Karpas-422 (cell line): ENCODE data around the gene PRR11. TPM values are rescaled to one million over a fixed set of nuclear protein-coding genes. Genes with fewer than 3 reads are reported as not detected.

ENCODE experiments used
- DNase-seq: peaks from one replicate; pipeline ENCODE4 v3.0.0-alpha.2; 2015
- H2AFZ ChIP-seq: fragments of 200-600 bp; sonication (generic); 2 replicates; pipeline ENCODE4 v1.6.1; 2014; ENCODE audit warnings: antibody characterized with exemption, low read length, mixed read lengths
- H3K27ac ChIP-seq: fragments of 200-600 bp; sonication (generic); 2 replicates; pipeline ENCODE4 v1.5.1; 2014; ENCODE audit warnings: mild to moderate bottlenecking, low read length, moderate library complexity
- H3K27me3 ChIP-seq: fragments of 200-600 bp; sonication (generic); 2 replicates; pipeline ENCODE4 v1.6.1; 2014; ENCODE audit warnings: low read length, mixed read lengths
- H3K36me3 ChIP-seq: fragments of 200-600 bp; sonication (generic); 2 replicates; pipeline ENCODE4 v1.6.1; 2014; ENCODE audit warnings: low read length, mixed read lengths; ENCODE audit not compliant: insufficient read depth
- H3K4me1 ChIP-seq: fragments of 200-600 bp; sonication (generic); 2 replicates; pipeline ENCODE4 v1.6.1; 2014; ENCODE audit warnings: mild to moderate bottlenecking, low read length, mixed read lengths
- H3K4me2 ChIP-seq: fragments of 200-600 bp; sonication (generic); 2 replicates; pipeline ENCODE4 v1.6.1; 2014; ENCODE audit warnings: low read length, low read depth, mild to moderate bottlenecking; ENCODE audit not compliant: poor library complexity, severe bottlenecking
- H3K4me3 ChIP-seq: fragments of 200-600 bp; sonication (generic); 2 replicates; pipeline ENCODE4 v1.5.1; 2014; ENCODE audit warnings: mild to moderate bottlenecking, antibody characterized with exemption, low read length, mixed read lengths
- H3K79me2 ChIP-seq: fragments of 200-600 bp; sonication (generic); 2 replicates; pipeline ENCODE4 v1.6.1; 2014; ENCODE audit warnings: mild to moderate bottlenecking, low read length, mixed read lengths
- H3K9ac ChIP-seq: fragments of 200-600 bp; sonication (generic); 2 replicates; pipeline ENCODE4 v1.6.0; 2014; ENCODE audit warnings: low read length
- H3K9me2 ChIP-seq: fragments of 200-600 bp; sonication (generic), shearing (Covaris generic); replicated peaks from 2 replicates; pipeline ENCODE4 v1.6.0; 2014; ENCODE audit warnings: mild to moderate bottlenecking, low read length, moderate library complexity; ENCODE audit not compliant: insufficient read depth
- H3K9me3 ChIP-seq: fragments of 300-700, 200-600 bp; sonication (generic); 2 replicates; pipeline ENCODE4 v1.6.1; 2014; ENCODE audit warnings: low read length, mixed read lengths
- H4K20me1 ChIP-seq: fragments of 200-600 bp; sonication (generic); 2 replicates; pipeline ENCODE4 v1.6.1; 2014; ENCODE audit warnings: mild to moderate bottlenecking, antibody characterized with exemption, low read length, low read depth; ENCODE audit not compliant: insufficient read depth
- total RNA-seq: library from RNA; depleted of rRNA; stranded (reverse); fragments of >200 nt; shearing (Covaris generic); gene quantifications from 2 replicates; pipeline ENCODE4 v1.2.3, GENCODE V29; 2014; ENCODE audit warnings: low replicate concordance

Gene PRR11
- total RNA-seq, 1 experiment from 2014 or later: 15.2 TPM

DNA sequence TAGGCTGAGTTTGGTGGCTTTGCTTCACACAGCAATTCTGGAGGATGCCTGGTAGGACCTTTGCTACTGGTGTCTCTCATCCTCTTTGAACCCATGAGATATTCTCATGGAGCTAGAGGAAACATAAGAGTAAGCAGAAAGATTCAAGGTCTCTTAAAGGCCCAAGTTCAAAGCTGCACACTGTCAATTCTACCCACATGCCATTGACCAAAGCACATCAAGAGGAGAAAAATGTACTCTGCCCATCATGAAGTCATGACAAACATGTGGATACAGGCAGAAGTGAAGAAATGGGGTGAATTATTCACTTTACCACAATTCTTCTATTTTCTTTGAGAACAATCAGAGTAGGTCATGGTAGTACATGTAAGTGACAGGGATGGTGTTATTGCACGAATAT lies 13.7 kb upstream of the PRR11 start:
- H3K4me3 ChIP-seq: no peak overlapping the region
- H3K27me3 ChIP-seq: no peaks in the 10 kb centered on the region
- H3K9ac ChIP-seq: no peak overlapping the region
- H3K36me3 ChIP-seq: peaks cover 8% of the 10 kb centered on the region; the same call in 1 of the 2 replicates
- H3K9me3 ChIP-seq: no peaks in the 10 kb centered on the region
- no peak overlapping the region for H3K27ac ChIP-seq
- H3K4me2 ChIP-seq: no peak overlapping the region
- H2AFZ ChIP-seq: no peak overlapping the region
- H4K20me1 ChIP-seq: no peaks in the 10 kb centered on the region
- H3K4me1 ChIP-seq: no peaks in the 10 kb centered on the region
- H3K9me2 ChIP-seq: no peaks in the 10 kb centered on the region
- no peak for DNase-seq
- H3K79me2 ChIP-seq: peaks cover 97% of the 10 kb centered on the region

DNA sequence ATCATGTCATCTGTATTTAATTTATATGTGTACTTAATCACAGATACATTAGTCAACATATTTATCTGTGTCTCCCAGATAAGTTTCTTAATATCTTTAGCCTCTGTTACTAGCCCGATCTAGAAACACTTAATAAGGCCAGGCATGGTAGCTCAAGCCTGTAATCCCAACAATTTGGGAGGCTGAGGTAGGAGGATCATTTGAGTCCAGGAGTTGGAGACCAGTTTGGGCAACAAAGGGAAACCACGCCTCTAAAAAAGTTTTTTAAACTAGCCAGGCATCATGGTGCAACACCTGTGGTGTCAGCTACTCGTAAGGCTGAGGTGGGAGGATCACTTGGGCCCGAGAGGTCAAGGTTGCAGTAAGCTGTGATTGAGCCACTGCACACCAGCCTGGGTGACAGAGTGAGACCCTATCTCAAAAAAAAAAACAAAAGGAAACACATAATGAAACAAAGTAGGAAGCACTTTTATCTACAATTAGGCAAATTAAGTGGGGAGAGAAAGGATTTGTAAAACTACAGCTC lies 9.9 kb upstream of the PRR11 start:
- no peak overlapping the region for H3K27ac ChIP-seq
- H3K9me3 ChIP-seq: no peaks in the 10 kb centered on the region
- peaks cover 98% of the 10 kb centered on the region for H3K79me2 ChIP-seq
- H3K36me3 ChIP-seq: peaks cover 16% of the 10 kb centered on the region; the same call in 1 of the 2 replicates
- H3K9me2 ChIP-seq: no peaks in the 10 kb centered on the region
- no peaks in the 10 kb centered on the region for H4K20me1 ChIP-seq
- no peak overlapping the region for H3K4me2 ChIP-seq
- no peak overlapping the region for H3K4me3 ChIP-seq
- peaks cover 4% of the 10 kb centered on the region for H3K4me1 ChIP-seq
- H2AFZ ChIP-seq: no peak overlapping the region
- DNase-seq: no peak
- H3K27me3 ChIP-seq: no peaks in the 10 kb centered on the region
- H3K9ac ChIP-seq: no peak overlapping the region

DNA sequence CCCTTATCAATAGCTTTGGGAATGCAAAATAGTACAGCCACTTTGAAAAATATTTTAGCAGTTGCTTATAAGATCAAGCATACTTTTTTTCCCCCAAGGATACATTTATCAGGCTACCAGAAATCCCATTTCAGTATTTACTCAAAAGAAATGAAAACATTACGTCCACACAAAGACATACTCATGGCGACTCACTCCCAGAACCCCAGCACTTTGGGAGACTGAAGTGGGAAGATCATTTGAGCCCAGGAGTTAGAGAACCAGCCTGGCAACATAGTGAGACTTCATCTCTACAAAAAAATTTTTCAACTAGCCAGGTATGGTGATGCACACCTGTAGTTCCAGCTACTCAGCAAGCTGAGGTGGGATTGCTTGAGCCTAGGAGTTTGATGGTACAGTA lies 6.5 kb upstream of the PRR11 start:
- Histone ChIP-seq H3K9me2 (no peaks in the 10 kb centered on the region), H3K9me3 (no peaks in the 10 kb centered on the region), H3K36me3 (peaks cover 25% of the 10 kb centered on the region; the same call in 1 of the 2 replicates), H3K4me3 (no peak overlapping the region), H3K27me3 (no peaks in the 10 kb centered on the region), H3K27ac (no peak overlapping the region), H4K20me1 (no peaks in the 10 kb centered on the region), H3K4me2 (no peak overlapping the region), H3K4me1 (peaks cover 36% of the 10 kb centered on the region), H3K79me2 (peaks cover 100% of the 10 kb centered on the region), H2AFZ (no peak overlapping the region), H3K9ac (no peak overlapping the region)
- DNase-seq: no peak

DNA sequence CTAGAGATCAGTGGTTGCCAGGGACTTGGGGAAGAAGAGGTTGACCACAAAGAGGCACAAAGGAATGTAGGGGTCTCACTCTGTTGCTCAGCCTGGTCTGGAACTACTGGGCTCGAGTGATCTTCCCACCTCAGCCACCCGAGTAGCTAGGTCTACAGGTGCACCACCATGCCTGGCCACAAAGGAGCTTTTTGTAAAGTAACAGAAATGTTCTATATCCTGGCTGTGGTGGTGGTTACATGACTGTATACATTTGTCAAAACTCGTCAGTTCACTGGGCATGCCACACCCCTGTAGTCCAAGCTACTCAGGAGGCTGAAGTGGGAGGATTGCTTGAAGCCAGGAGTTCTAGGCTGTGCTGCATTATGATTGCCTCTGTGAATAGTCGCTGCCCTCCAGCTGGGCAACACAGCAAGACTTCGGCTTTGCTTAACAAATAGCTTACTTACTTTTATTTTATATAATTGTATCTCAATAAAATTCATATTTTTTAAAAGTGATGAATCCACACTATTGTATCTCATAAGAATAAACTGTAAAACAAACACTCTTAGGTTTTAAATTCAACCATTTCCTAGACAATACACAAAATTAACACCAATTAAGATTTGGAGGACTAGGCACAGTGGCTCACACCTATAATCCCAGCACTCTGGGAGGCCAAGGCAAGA lies 5.6 kb upstream of the PRR11 start:
- Histone ChIP-seq H2AFZ (no peak overlapping the region), H3K27me3 (no peaks in the 10 kb centered on the region), H3K9me2 (no peaks in the 10 kb centered on the region), H4K20me1 (no peaks in the 10 kb centered on the region), H3K4me2 (no peak overlapping the region), H3K4me1 (peaks cover 36% of the 10 kb centered on the region), H3K4me3 (no peak overlapping the region), H3K27ac (no peak overlapping the region), H3K79me2 (peaks cover 97% of the 10 kb centered on the region), H3K36me3 (peaks cover 18% of the 10 kb centered on the region; the same call in 1 of the 2 replicates), H3K9me3 (no peaks in the 10 kb centered on the region), H3K9ac (no peak overlapping the region)
- DNase-seq: no peak

DNA sequence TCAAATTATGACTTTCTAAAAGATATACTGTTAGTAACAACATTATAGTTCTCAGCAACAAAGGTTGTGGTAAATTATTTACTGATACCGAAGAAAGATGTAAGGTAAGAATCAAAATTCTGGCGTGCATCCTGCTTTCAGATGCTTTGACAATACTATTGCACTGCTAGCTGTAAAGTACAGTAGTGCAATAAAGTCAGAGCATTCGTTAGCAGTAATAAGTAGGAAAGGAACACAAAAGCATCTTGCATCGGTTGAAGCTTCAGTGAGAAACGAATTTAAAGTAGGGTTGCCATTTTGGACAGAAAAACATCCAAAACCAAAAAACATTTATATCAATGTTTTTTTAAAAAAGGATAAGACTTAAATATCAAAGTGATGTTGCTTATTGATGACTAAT lies 4.5 kb upstream of the PRR11 start:
- H3K9me3 ChIP-seq: no peaks in the 10 kb centered on the region
- peaks cover 36% of the 10 kb centered on the region for H3K4me1 ChIP-seq
- no peak overlapping the region for H2AFZ ChIP-seq
- H3K9me2 ChIP-seq: no peaks in the 10 kb centered on the region
- DNase-seq: no peak
- H3K4me3 ChIP-seq: no peak overlapping the region
- no peak overlapping the region for H3K4me2 ChIP-seq
- H3K36me3 ChIP-seq: peaks cover 18% of the 10 kb centered on the region; the same call in 1 of the 2 replicates
- no peak overlapping the region for H3K27ac ChIP-seq
- H3K27me3 ChIP-seq: no peaks in the 10 kb centered on the region
- peaks cover 91% of the 10 kb centered on the region for H3K79me2 ChIP-seq
- H3K9ac ChIP-seq: no peak overlapping the region
- H4K20me1 ChIP-seq: no peaks in the 10 kb centered on the region

DNA sequence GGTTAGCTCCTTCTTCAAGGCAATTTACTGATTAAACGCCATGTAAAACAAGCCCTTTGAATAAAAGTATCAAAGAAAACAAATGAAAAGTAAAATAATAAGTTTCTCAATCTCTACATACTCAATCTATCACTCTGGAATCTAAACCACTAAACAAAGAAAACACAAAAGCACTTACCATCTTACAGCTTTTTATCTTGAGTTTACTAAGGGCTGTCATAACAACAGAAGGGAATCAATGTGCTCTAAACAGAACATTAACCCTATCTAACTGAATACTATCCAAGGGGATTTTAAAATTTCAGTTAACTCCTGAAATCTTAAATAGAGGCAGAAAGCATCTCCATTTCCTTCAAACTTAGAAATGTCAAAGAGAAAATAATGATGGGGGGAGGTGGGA lies 4.0 kb upstream of the PRR11 start:
- Histone ChIP-seq H3K9me3 (no peaks in the 10 kb centered on the region), H3K4me3 (no peak overlapping the region), H3K27ac (no peak overlapping the region), H3K27me3 (no peaks in the 10 kb centered on the region), H3K36me3 (peaks cover 18% of the 10 kb centered on the region; the same call in 1 of the 2 replicates), H3K79me2 (peaks cover 91% of the 10 kb centered on the region), H3K4me1 (peaks cover 37% of the 10 kb centered on the region), H2AFZ (no peak overlapping the region), H3K9ac (no peak overlapping the region), H3K4me2 (peak overlapping the region; percentile 77), H3K9me2 (no peaks in the 10 kb centered on the region), H4K20me1 (no peaks in the 10 kb centered on the region)
- DNase-seq: no peak

DNA sequence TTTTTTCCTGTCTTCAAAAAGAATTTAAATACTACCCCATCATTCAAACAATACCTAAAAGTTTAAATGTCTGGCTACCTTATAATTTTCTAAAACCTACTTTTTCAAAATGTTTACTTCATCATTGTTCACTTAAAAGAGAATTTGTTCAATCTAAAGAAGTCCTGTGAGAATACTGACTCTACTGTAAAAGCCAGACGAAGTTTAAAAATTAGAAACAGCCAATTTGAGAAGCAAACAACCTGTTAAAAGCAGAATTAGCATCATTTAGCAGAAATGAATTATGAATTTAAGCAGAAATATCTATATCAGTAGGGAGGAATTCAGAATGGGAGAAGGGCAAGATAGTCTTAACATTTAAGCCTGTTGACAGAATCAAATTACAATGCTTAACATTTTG lies 2.6 kb upstream of the PRR11 start:
- peaks cover 18% of the 10 kb centered on the region; the same call in 1 of the 2 replicates for H3K36me3 ChIP-seq
- H3K27me3 ChIP-seq: no peaks in the 10 kb centered on the region
- H3K9me2 ChIP-seq: no peaks in the 10 kb centered on the region
- peak overlapping the region; percentile 58 for H3K27ac ChIP-seq
- peak overlapping the region; percentile 92 for H3K4me3 ChIP-seq
- peak overlapping the region; percentile 77 for H3K4me2 ChIP-seq
- H3K9ac ChIP-seq: peak overlapping the region; percentile 92
- no peak overlapping the region for H2AFZ ChIP-seq
- H3K79me2 ChIP-seq: peaks cover 91% of the 10 kb centered on the region
- no peaks in the 10 kb centered on the region for H3K9me3 ChIP-seq
- peaks cover 50% of the 10 kb centered on the region for H3K4me1 ChIP-seq
- no peaks in the 10 kb centered on the region for H4K20me1 ChIP-seq
- no peak for DNase-seq

DNA sequence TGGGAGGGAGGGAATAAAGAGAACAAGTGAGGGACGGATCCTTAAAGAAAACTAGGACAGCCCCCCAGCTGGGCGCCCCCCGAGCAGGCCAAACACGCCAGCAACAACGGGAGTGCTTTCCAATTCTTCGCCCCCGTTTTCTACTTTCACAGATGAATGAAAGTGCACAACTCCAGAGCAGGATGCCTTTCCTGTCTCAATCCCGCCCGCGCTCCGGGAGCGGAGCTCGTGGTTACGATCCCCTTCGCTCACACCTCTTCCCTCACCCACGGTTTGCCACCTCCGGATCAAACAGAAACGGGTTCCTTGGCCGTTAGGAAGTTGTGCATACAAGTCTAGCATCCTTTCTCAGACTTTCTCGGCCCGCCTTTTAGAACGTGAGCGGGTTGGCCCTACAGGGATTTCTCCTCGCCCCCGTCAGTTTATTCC lies 1.2 kb upstream of the PRR11 start:
- Histone ChIP-seq H3K4me3 (peak overlapping the region; percentile 92), H3K36me3 (peaks cover 13% of the 10 kb centered on the region; the same call in 1 of the 2 replicates), H3K4me1 (peaks cover 64% of the 10 kb centered on the region), H3K4me2 (peak overlapping the region; percentile 77), H4K20me1 (no peaks in the 10 kb centered on the region), H3K9ac (peak overlapping the region; percentile 92), H3K27ac (peak overlapping the region; percentile 90), H3K79me2 (peaks cover 91% of the 10 kb centered on the region), H3K27me3 (no peaks in the 10 kb centered on the region), H3K9me2 (no peaks in the 10 kb centered on the region), H3K9me3 (no peaks in the 10 kb centered on the region), H2AFZ (peak overlapping the region; percentile 27; the same call in 1 of the 2 replicates)
- DNase-seq: peak; percentile 73
